H1 (cell line): ENCODE results near the gene ODAD3. TPM values are rescaled to one million over a fixed set of nuclear protein-coding genes. Genes with fewer than 3 reads are reported as not detected.

ENCODE experiments used
- ASH2L ChIP-seq: fragments of 200-600, 300-600 bp; sonication (generic); IDR thresholded peaks from one replicate; pipeline ENCODE4 v1.7.1; 2017; ENCODE audit warnings: low read length
- BACH1 ChIP-seq: IDR thresholded peaks from 2 replicates; pipeline ENCODE4 v1.6.1; 2012; ENCODE audit warnings: low read length, improper control_type of control experiment
- CBX5 ChIP-seq: fragments of 300-800, 300-1000 bp; sonication (generic); IDR thresholded peaks from 2 replicates; pipeline ENCODE4 v1.7.1; 2016; ENCODE audit warnings: antibody characterized with exemption, low read length, low read depth
- CHD7 ChIP-seq: fragments of 300-600 bp; sonication (generic); IDR thresholded peaks from 2 replicates; pipeline ENCODE4 v1.7.1; 2012; ENCODE audit warnings: low read length, moderate library complexity, mild to moderate bottlenecking, inconsistent platforms; ENCODE audit not compliant: insufficient replicate concordance
- EGR1 ChIP-seq: IDR thresholded peaks from 2 replicates; pipeline ENCODE4 v1.6.1; 2011; ENCODE audit warnings: low read depth, low read length, borderline replicate concordance
- POU5F1 ChIP-seq: IDR thresholded peaks from 2 replicates; pipeline ENCODE4 v1.6.1; 2011; ENCODE audit warnings: low read depth, mild to moderate bottlenecking, low read length, moderate library complexity
- RBBP5 ChIP-seq: IDR thresholded peaks from 2 replicates; pipeline ENCODE4 v1.7.1; 2012; ENCODE audit warnings: low read depth, mild to moderate bottlenecking, inconsistent platforms, low read length, moderate library complexity, borderline replicate concordance
- RFX5 ChIP-seq: IDR thresholded peaks from 2 replicates; pipeline ENCODE4 v1.6.1; 2011; ENCODE audit warnings: low read depth, low read length, improper control_type of control experiment, borderline replicate concordance
- RXRA ChIP-seq: IDR thresholded peaks from 2 replicates; pipeline ENCODE4 v1.6.1; 2011; ENCODE audit warnings: low read depth, mild to moderate bottlenecking, low read length, moderate library complexity; ENCODE audit not compliant: insufficient read depth
- SIRT6 ChIP-seq: IDR thresholded peaks from one replicate; pipeline ENCODE4 v1.7.1; 2012; ENCODE audit warnings: low read length, inconsistent platforms
- TBP ChIP-seq: IDR thresholded peaks from 2 replicates; pipeline ENCODE4 v1.6.1; 2011; ENCODE audit warnings: low read depth, low read length, improper control_type of control experiment
- polyA plus RNA-seq, 7 experiments: library from polyadenylated mRNA; depleted of rRNA in 3 of 7; stranded (reverse) in 5 of 7; unstranded in 2 of 7; fragments of >200 nt in 5 of 7; fragments of 200-250 nt in 2 of 7; gene quantifications; 1 replicate in 5 of 7; 2 replicates in 1 of 7; 4 replicates in 1 of 7; pipeline versions ENCODE4 v1.2.1 to v1.2.3, GENCODE V29; 2011 to 2013; ENCODE audit warnings: missing spikeins in 2 of 7, mixed read lengths in 2 of 7
- total RNA-seq: library from RNA; stranded (reverse); fragmentation: NEBNext Ultra II Directional; extraction: Animal tissue kit (Norgen Biotek cat#: 25700); gene quantifications from 2 replicates; pipeline ENCODE4 v1.2.1, GENCODE V29; 2021
- TF ChIP-seq, protein P1 (sequence below): IDR thresholded peaks from 2 replicates; pipeline ENCODE4 v1.6.1; 2012; ENCODE audit warnings: inconsistent platforms

The ODAD3 gene
- total and polyA plus RNA-seq, 2 of the 8 experiments (the other 6 are each of a cell fraction or from before 2014, with no cell fraction given), result 2.1 to 2.2 TPM

DNA sequence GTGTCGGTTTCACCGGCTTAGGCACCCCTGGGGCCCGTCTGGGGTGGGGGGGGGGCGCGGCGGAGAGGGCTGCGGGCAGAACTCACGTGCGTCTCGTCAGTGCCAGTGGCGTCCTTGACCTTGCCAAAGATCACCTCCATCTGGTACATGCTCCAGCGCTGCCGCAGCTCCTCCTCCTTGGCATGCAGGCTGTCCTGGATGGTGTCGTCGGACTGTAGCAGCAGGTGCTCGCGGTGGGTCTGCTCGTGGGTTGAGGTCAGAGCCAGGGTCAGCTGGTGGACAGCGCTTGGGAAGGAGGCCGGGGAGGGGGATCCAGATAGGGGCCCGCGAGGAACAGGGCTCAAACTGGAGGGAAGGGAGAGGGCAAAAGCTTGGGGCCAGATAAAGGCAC lies 11.1 kb downstream of the ODAD3 start (continued):
- TF ChIP-seq CHD7 (no peak), EGR1 (no peak), RFX5 (no peak), BACH1 (no peak), SIRT6 (no peak), TBP (no peak), RBBP5 (no peak), ASH2L (no peak), RXRA (no peak), CBX5 (no peak), POU5F1 (no peak)
- TF ChIP-seq, protein P1, sequence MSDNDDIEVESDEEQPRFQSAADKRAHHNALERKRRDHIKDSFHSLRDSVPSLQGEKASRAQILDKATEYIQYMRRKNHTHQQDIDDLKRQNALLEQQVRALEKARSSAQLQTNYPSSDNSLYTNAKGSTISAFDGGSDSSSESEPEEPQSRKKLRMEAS, result no peak
